Transverse colon (tissue), 4 donors: ENCODE results near the gene WDR86. TPM values are rescaled to one million over a fixed set of nuclear protein-coding genes. Genes with fewer than 3 reads are reported as not detected.

ENCODE experiments used
- DNase-seq: peaks from one replicate; pipeline ENCODE4 v3.0.0-alpha.2; 2019
- H3K27ac ChIP-seq, 4 donors: fragments of 200-600 bp; sonication (generic); 2 replicates each; pipeline ENCODE4 v1.5.1; 2016 to 2018; ENCODE audit warnings: inconsistent platforms in 4 of 4
- H3K27me3 ChIP-seq: fragments of 200-600 bp; sonication (generic); 2 replicates; pipeline ENCODE4 v1.5.1; 2017; ENCODE audit warnings: inconsistent platforms
- H3K36me3 ChIP-seq, 4 donors: fragments of 200-600 bp; sonication (generic); 2 replicates each; pipeline ENCODE4 v1.5.1; 2017 to 2019; ENCODE audit warnings: inconsistent platforms in 4 of 4
- H3K4me1 ChIP-seq, 4 donors: fragments of 200-600 bp; sonication (generic); 2 replicates each; pipeline ENCODE4 v1.5.1; 2017 to 2020; ENCODE audit warnings: inconsistent platforms in 4 of 4
- H3K4me3 ChIP-seq, 4 donors: fragments of 200-600 bp; sonication (generic); 1 replicate in 1 of 4; 2 replicates in 3 of 4; pipeline versions ENCODE4 v1.5.1 to v1.6.1; 2017 to 2019; ENCODE audit warnings: inconsistent platforms in 4 of 4
- H3K9me3 ChIP-seq, 2 donors: fragments of 200-600 bp; sonication (generic); 2 replicates each; pipeline ENCODE4 v1.5.1; 2017 to 2019; ENCODE audit warnings: inconsistent platforms in 2 of 2
- CTCF ChIP-seq, 5 experiments: fragments of 200-600 bp in 3 of 5; fragments of 450-650 bp in 2 of 5; sonication (generic) in 3 of 5; IDR thresholded peaks; 1 replicate in 2 of 5; 2 replicates in 3 of 5; pipeline ENCODE4 v1.5.1; 2016 to 2017; ENCODE audit warnings: antibody characterized with exemption in 5 of 5, inconsistent platforms in 3 of 5, mild to moderate bottlenecking in 2 of 5, moderate library complexity in 1 of 5
- EP300 ChIP-seq: sonication (generic); formaldehyde crosslinking; IDR thresholded peaks from one replicate; pipeline ENCODE4 v1.6.1; 2017; ENCODE audit warnings: antibody characterized with exemption, low read depth
- POLR2A ChIP-seq: fragments of 450-650 bp; IDR thresholded peaks from one replicate; pipeline ENCODE4 v1.6.1; 2016; ENCODE audit warnings: antibody characterized with exemption, mild to moderate bottlenecking, moderate library complexity
- POLR2AphosphoS5 ChIP-seq, 3 donors: sonication (generic); formaldehyde crosslinking; IDR thresholded peaks; one replicate each; pipeline ENCODE4 v1.6.1; 2016; ENCODE audit warnings: antibody characterized with exemption in 3 of 3
- WGBS, 2 donors: methylation state at CpG; one replicate each; pipeline ENCODE4 v1.1.5; 2018; ENCODE audit warnings: low coverage in 1 of 2; 5-methylcytosine and 5-hydroxymethylcytosine counted together
- in situ Hi-C, 4 donors: fragments of 200-750 bp; cut with MboI; loops; one replicate each; pipeline versions ENCODE4 v1.15.0 to v1.15.1; 2017; ENCODE audit warnings: low sequenced_read_pairs in 3 of 4, low pct_ligation_motif_present in 1 of 4, low pct_unique_long_range_greater_than_20kb in 1 of 4
- intact Hi-C: fragments of 100-400 bp; cut with DNase I; formaldehyde crosslinking; loops from one replicate; pipeline ENCODE4 v1.15.1; 2023; ENCODE audit warnings: low total_unique reads
- total RNA-seq, 4 donors: library from RNA; depleted of rRNA; stranded (reverse); fragments of >200 nt; gene quantifications; one replicate each; pipeline ENCODE4 v1.1.0, GENCODE V29; 2016

The WDR86 gene
- 10 to 100 TPM in 1 of 4 donors, 1 to 10 TPM in 3; 2.8 to 33.3 (median 7.1) TPM for total RNA-seq

GRCh38 chr7:151409667-151410404 is at the start of gene WDR86:
Gene WDR86, minus strand, starts transcription at chr7:151410038. Its CDS starts 449 bp downstream, at chr7:151409589.
- Histone ChIP-seq H3K27ac (peak within 1 kb of the TSS; percentile 54 to 72 (median 60)), H3K27me3 (peaks cover 70% of the 10 kb centered on the region), H3K4me1 (peaks cover 10 to 19% (median 17%) of the 10 kb centered on the region in 4 donors), H3K4me3 (peak within 1 kb of the TSS; percentile 22 to 38 (median 33)), H3K36me3 (no peaks in the 10 kb centered on the region), H3K9me3 (no peaks in the 10 kb centered on the region)
- DNase-seq = no peak
- intact Hi-C loops (no loop called here), in situ Hi-C loops (no loop called here)
- TF ChIP-seq EP300 (no peak), CTCF (IDR thresholded peaks at IDR 0.05) (no peak), POLR2A (no peak), POLR2AphosphoS5 (IDR thresholded peaks at IDR 0.05) (no peak)
- WGBS, 2 donors = 2% methylated on average over 38 of the region's 75 CpGs; no CpG with 5 or more reads in 1 of the 2 donors

GRCh38 chr7:151457534-151457933 is 47.7 kb upstream of the WDR86 start:
- 92 to 100% methylated on average over 1 to 6 of the region's 6 CpGs for WGBS, 2 donors
- Histone ChIP-seq H3K9me3 (no peaks in the 10 kb centered on the region), H3K4me1 (peaks cover 22 to 27% (median 24%) of the 10 kb centered on the region in 4 donors), H3K36me3 (no peaks in the 10 kb centered on the region), H3K4me3 (no peak overlapping the region), H3K27me3 (no peaks in the 10 kb centered on the region), H3K27ac (no peak overlapping the region)
- TF ChIP-seq CTCF (IDR thresholded peaks at IDR 0.05) (no peak), EP300 (no peak), POLR2A (no peak), POLR2AphosphoS5 (IDR thresholded peaks at IDR 0.05) (no peak)
- in situ Hi-C loops = loop anchor here in 1 of 4 donors (25.0 kb wide), 1 partner anchor 280 kb away; no protein-coding TSS in a partner anchor
- intact Hi-C loops = no loop called here
- no peak for DNase-seq

- in situ Hi-C loops (loop anchor here in 1 of 4 donors (25.0 kb wide), 1 partner anchor 281 kb away; no protein-coding TSS in a partner anchor), intact Hi-C loops (no loop called here)
- Histone ChIP-seq H3K4me3 (no peak overlapping the region), H3K4me1 (peaks cover 21 to 27% (median 24%) of the 10 kb centered on the region in 4 donors), H3K36me3 (no peaks in the 10 kb centered on the region), H3K9me3 (no peaks in the 10 kb centered on the region), H3K27me3 (no peaks in the 10 kb centered on the region), H3K27ac (no peak overlapping the region)
- TF ChIP-seq EP300 (no peak), CTCF (IDR thresholded peaks at IDR 0.05) (no peak), POLR2AphosphoS5 (IDR thresholded peaks at IDR 0.05) (no peak), POLR2A (no peak)
- WGBS, 2 donors = 55 to 78% methylated on average over 3 to 4 of the region's 4 CpGs
- DNase-seq = no peak
These were observed 46.9 kb upstream of the WDR86 start for GRCh38 chr7:151456782-151457181.

GRCh38 chr7:151456276-151456675 is 46.4 kb upstream of the WDR86 start:
- 80 to 91% methylated on average over 2 to 5 of the region's 5 CpGs for WGBS, 2 donors
- no peaks in the 10 kb centered on the region for H3K36me3 ChIP-seq
- no peak for DNase-seq
- H3K9me3 ChIP-seq = no peaks in the 10 kb centered on the region
- in situ Hi-C loops = loop anchor here in 1 of 4 donors (25.0 kb wide), 1 partner anchor 281 kb away; no protein-coding TSS in a partner anchor
- intact Hi-C loops = no loop called here
- H3K27me3 ChIP-seq = no peaks in the 10 kb centered on the region
- no peak overlapping the region for H3K27ac ChIP-seq
- no peak for TF ChIP-seq EP300
- TF ChIP-seq CTCF (IDR thresholded peaks at IDR 0.05) = no peak
- TF ChIP-seq POLR2AphosphoS5 (IDR thresholded peaks at IDR 0.05) = no peak
- peaks cover 17 to 24% (median 22%) of the 10 kb centered on the region in 4 donors for H3K4me1 ChIP-seq
- no peak overlapping the region for H3K4me3 ChIP-seq
